H1 (cell line): ENCODE results near the gene CLCNKB. TPM values are rescaled to one million over a fixed set of nuclear protein-coding genes. Genes with fewer than 3 reads are reported as not detected.

Experiments used
- CTCF ChIA-PET: fragments of 300-600 bp; sonication (Branson Sonifier 250); formaldehyde crosslinking; loops from one replicate; lab custom pipeline; 2021; ENCODE audit not compliant: partially characterized antibody; lab: Charles Lee
- POLR2A ChIA-PET: fragments of 300-600 bp; sonication (Branson Sonifier 250); formaldehyde crosslinking; loops from one replicate; lab custom pipeline; 2021; ENCODE audit warnings: inconsistent platforms; ENCODE audit not compliant: partially characterized antibody; lab: Charles Lee
- DNase-seq, 2 experiments: peaks; one replicate each; pipeline versions ENCODE4 v3.0.0 to v3.0.0-alpha.2; 2010 to 2022; ENCODE audit warnings: low spot score in 2 of 2, low read depth in 1 of 2, mixed read lengths in 1 of 2
- FAIRE-seq: peaks from 2 replicates; lab custom pipeline; 2011; peaks lifted over from hg19 to GRCh38; lab: Jason Lieb, UNC
- H2AFZ ChIP-seq: 2 replicates; pipeline ENCODE4 v1.8.1; 2012; ENCODE audit warnings: low read length, inconsistent platforms
- H2AK5ac ChIP-seq: 2 replicates; pipeline ENCODE4 v1.6.1; 2013; ENCODE audit warnings: low read depth, low read length
- H2BK120ac ChIP-seq: replicated peaks from 2 replicates; pipeline ENCODE3; 2013; ENCODE audit warnings: low read depth, low read length, inconsistent platforms
- H2BK12ac ChIP-seq: 2 replicates; pipeline ENCODE4 v1.6.1; 2013; ENCODE audit warnings: low read depth, low read length
- H2BK15ac ChIP-seq: 2 replicates; pipeline ENCODE4 v1.6.1; 2013; ENCODE audit warnings: low read length
- H2BK20ac ChIP-seq: 2 replicates; pipeline ENCODE4 v1.6.1; 2013; ENCODE audit warnings: low read length
- H2BK5ac ChIP-seq: 2 replicates; pipeline ENCODE4 v1.6.1; 2013; ENCODE audit warnings: low read depth, low read length
- H3K14ac ChIP-seq: 2 replicates; pipeline ENCODE4 v1.6.1; 2013; ENCODE audit warnings: inconsistent platforms; ENCODE audit not compliant: insufficient read length
- H3K18ac ChIP-seq: 2 replicates; pipeline ENCODE4 v1.6.1; 2013; ENCODE audit warnings: low read length; ENCODE audit errors: extremely low read depth
- H3K23ac ChIP-seq: 2 replicates; pipeline ENCODE4 v1.6.1; 2013; ENCODE audit warnings: inconsistent platforms; ENCODE audit not compliant: insufficient read length
- H3K23me2 ChIP-seq: 2 replicates; pipeline ENCODE4 v1.6.1; 2013; ENCODE audit warnings: low read depth, low read length
- H3K27ac ChIP-seq: 2 replicates; pipeline ENCODE4 v1.6.1; 2011; ENCODE audit warnings: low read depth, low read length, inconsistent platforms
- H3K27me3 ChIP-seq, 4 experiments: replicated peaks in 1 of 4; 1 replicate in 1 of 4; 2 replicates in 3 of 4; pipeline versions ENCODE4 v1.6.1 to v1.8.1; 2011 to 2013; ENCODE audit warnings: low read length in 3 of 4, mild to moderate bottlenecking in 3 of 4, inconsistent platforms in 2 of 4, mixed read lengths in 2 of 4, moderate library complexity in 1 of 4; ENCODE audit not compliant: control insufficient read depth in 3 of 4, insufficient read depth in 3 of 4; ENCODE audit errors: extremely low read depth in 1 of 4
- H3K36me3 ChIP-seq, 4 experiments: 2 replicates each; pipeline versions ENCODE4 v1.6.1 to v1.8.1; 2011 to 2013; ENCODE audit warnings: mild to moderate bottlenecking in 4 of 4, low read length in 3 of 4, moderate library complexity in 2 of 4, control low read depth in 1 of 4, inconsistent platforms in 1 of 4; ENCODE audit not compliant: insufficient read depth in 4 of 4, control insufficient read depth in 2 of 4
- H3K4ac ChIP-seq: replicated peaks from 2 replicates; pipeline ENCODE3; 2013; ENCODE audit warnings: low read length, low read depth, mixed read lengths, inconsistent platforms; ENCODE audit not compliant: insufficient read length
- H3K4me1 ChIP-seq, 4 experiments: replicated peaks in 1 of 4; 1 replicate in 1 of 4; 2 replicates in 3 of 4; pipeline versions ENCODE4 v1.6.1 to v1.8.1; 2011 to 2013; ENCODE audit warnings: low read length in 3 of 4, inconsistent platforms in 2 of 4, mixed read lengths in 1 of 4; ENCODE audit not compliant: insufficient read depth in 4 of 4, control insufficient read depth in 3 of 4
- H3K4me2 ChIP-seq, 2 experiments: 2 replicates each; pipeline versions ENCODE4 v1.6.1 to v1.8.1; 2011 to 2013; ENCODE audit warnings: low read depth in 2 of 2, low read length in 2 of 2, control low read depth in 1 of 2, inconsistent platforms in 1 of 2, mild to moderate bottlenecking in 1 of 2; ENCODE audit not compliant: insufficient read depth in 1 of 2
- H3K4me3 ChIP-seq, 4 experiments: fragments of 200-600, 300-600 bp in 1 of 4; sonication (generic), shearing (Covaris generic), sonication (Bioruptor Twin) in 1 of 4; 2 replicates each; pipeline versions ENCODE4 v1.5.1 to v1.8.1; 2011 to 2016; ENCODE audit warnings: low read length in 4 of 4, low read depth in 3 of 4, control low read depth in 2 of 4, inconsistent platforms in 2 of 4, mild to moderate bottlenecking in 2 of 4, mixed read lengths in 1 of 4, moderate library complexity in 1 of 4; ENCODE audit not compliant: insufficient read depth in 2 of 4; ENCODE audit errors: extremely low read depth in 1 of 4
- H3K56ac ChIP-seq: replicated peaks from 2 replicates; pipeline ENCODE3; 2013; ENCODE audit warnings: low read depth, mild to moderate bottlenecking, mixed read lengths, low read length, inconsistent platforms; ENCODE audit not compliant: insufficient read length
- H3K79me1 ChIP-seq: 2 replicates; pipeline ENCODE4 v1.6.1; 2013; ENCODE audit warnings: low read depth, low read length, control low read depth
- H3K79me2 ChIP-seq, 2 experiments: 2 replicates each; pipeline versions ENCODE4 v1.6.1 to v1.8.1; 2012 to 2013; ENCODE audit warnings: low read length in 2 of 2, mild to moderate bottlenecking in 2 of 2, inconsistent platforms in 1 of 2; ENCODE audit not compliant: insufficient read depth in 2 of 2, control insufficient read depth in 1 of 2
- H3K9ac ChIP-seq, 4 experiments: replicated peaks in 1 of 4; 1 replicate in 1 of 4; 2 replicates in 3 of 4; pipeline versions ENCODE4 v1.6.1 to v1.8.1; 2011 to 2013; ENCODE audit warnings: low read depth in 3 of 4, low read length in 3 of 4, control low read depth in 2 of 4, mild to moderate bottlenecking in 2 of 4, moderate library complexity in 2 of 4, inconsistent platforms in 1 of 4; ENCODE audit errors: extremely low read depth in 1 of 4
- H3K9me3 ChIP-seq, 2 experiments: 2 replicates each; pipeline versions ENCODE4 v1.6.1 to v1.8.1; 2012 to 2013; ENCODE audit warnings: mild to moderate bottlenecking in 2 of 2, moderate library complexity in 2 of 2, control low read depth in 1 of 2, inconsistent platforms in 1 of 2, low read depth in 1 of 2, low read length in 1 of 2, mixed read lengths in 1 of 2; ENCODE audit not compliant: insufficient read depth in 2 of 2
- H4K20me1 ChIP-seq, 2 experiments: replicated peaks in 1 of 2; 2 replicates each; pipeline versions ENCODE3 to v1.8.1; 2011 to 2013; ENCODE audit warnings: inconsistent platforms in 2 of 2, low read length in 2 of 2, mild to moderate bottlenecking in 1 of 2; ENCODE audit not compliant: insufficient read depth in 2 of 2, control insufficient read depth in 1 of 2
- H4K5ac ChIP-seq: 2 replicates; pipeline ENCODE4 v1.6.1; 2013; ENCODE audit warnings: low read length, low read depth, mixed read lengths, inconsistent platforms; ENCODE audit not compliant: insufficient read length
- H4K8ac ChIP-seq: 2 replicates; pipeline ENCODE4 v1.8.0; 2013; ENCODE audit warnings: mild to moderate bottlenecking, moderate library complexity, low read length, inconsistent platforms; ENCODE audit not compliant: insufficient read depth; ENCODE audit errors: extremely low read depth
- H4K91ac ChIP-seq: replicated peaks from 2 replicates; pipeline ENCODE3; 2013; ENCODE audit warnings: low read length, mixed read lengths, inconsistent platforms; ENCODE audit not compliant: insufficient read length
- CEBPB ChIP-seq: IDR thresholded peaks from 2 replicates; pipeline ENCODE4 v1.6.1; 2012; ENCODE audit warnings: low read depth, low read length
- whole genome bisulfite sequencing, 2 experiments: shearing (Covaris generic) in 1 of 2; methylation state at CpG; one replicate each; pipeline versions ENCODE4 v1.1.6 to v1.1.7; 2013 to 2015; ENCODE audit warnings: low lambda C conversion rate in 2 of 2, mixed read lengths in 2 of 2, inconsistent platforms in 1 of 2, low coverage in 1 of 2, missing lambda C conversion rate in 1 of 2; ENCODE audit not compliant: insufficient replicate concordance in 2 of 2, insufficient coverage in 1 of 2, insufficient read length in 1 of 2; ENCODE audit errors: extremely low coverage in 1 of 2, missing lambda C conversion rate in 1 of 2; 5-methylcytosine and 5-hydroxymethylcytosine counted together
- polyA plus RNA-seq, 7 experiments: library from polyadenylated mRNA; depleted of rRNA in 3 of 7; stranded (reverse) in 5 of 7; unstranded in 2 of 7; fragments of >200 nt in 5 of 7; fragments of 200-250 nt in 2 of 7; gene quantifications; 1 replicate in 5 of 7; 2 replicates in 1 of 7; 4 replicates in 1 of 7; pipeline versions ENCODE4 v1.2.1 to v1.2.3, GENCODE V29; 2011 to 2013; ENCODE audit warnings: missing spikeins in 2 of 7, mixed read lengths in 2 of 7
- total RNA-seq: library from RNA; stranded (reverse); fragmentation: NEBNext Ultra II Directional; extraction: Animal tissue kit (Norgen Biotek cat#: 25700); gene quantifications from 2 replicates; pipeline ENCODE4 v1.2.1, GENCODE V29; 2021

The CLCNKB gene
- total and polyA plus RNA-seq, 2 of the 8 experiments (the other 6 are each of a cell fraction or from before 2014, with no cell fraction given) = 1.2 to 3.5 TPM

GRCh38 chr1:16076865-16077238, 33.3 kb downstream of the CLCNKB start:
- Histone ChIP-seq H3K4me3 (no peak overlapping the region), H3K9ac (no peak overlapping the region), H3K4me1 (peaks cover 2 to 25% (median 10%) of the 10 kb centered on the region in 4 experiments), H2BK12ac (no peak overlapping the region), H2BK5ac (no peak overlapping the region), H3K4ac (no peak overlapping the region), H4K91ac (no peak overlapping the region), H3K79me1 (no peaks in the 10 kb centered on the region), H3K27me3 (peaks cover 4 to 36% (median 30%) of the 10 kb centered on the region in 4 experiments), H2BK15ac (no peak overlapping the region), H4K20me1 (peaks cover 1 to 9% of the 10 kb centered on the region in 2 experiments), H3K79me2 (no peaks in the 10 kb centered on the region), H2BK120ac (no peak overlapping the region), H2AK5ac (no peak overlapping the region), H3K36me3 (no peaks in the 10 kb centered on the region), H4K8ac (no peak overlapping the region), H4K5ac (no peak overlapping the region), H3K9me3 (no peaks in the 10 kb centered on the region), H3K27ac (no peak overlapping the region), H3K4me2 (no peak overlapping the region), H3K23me2 (peaks cover 11% of the 10 kb centered on the region), H3K23ac (no peak overlapping the region), H3K14ac (no peak overlapping the region), H3K18ac (no peak overlapping the region), H2AFZ (no peak overlapping the region), H2BK20ac (no peak overlapping the region), H3K56ac (no peak overlapping the region)
- TF ChIP-seq CEBPB = no peak
- FAIRE-seq (no peak), DNase-seq (no peak)
- CTCF ChIA-PET = interaction anchor here (1.7 to 21.9 kb wide), 10 partner anchors 9 to 166 kb away, joined by 5 to 569 read pairs (median 80); partner anchors contain the start of gene EPHA2
- POLR2A ChIA-PET = no interaction called here
- 85% methylated on average over 11 of the region's 11 CpGs; no CpG with 5 or more reads in 1 of the 2 experiments for WGBS, 2 experiments
